Type B pancreatic cell (in vitro differentiated cells): ENCODE data around the gene C6orf89. TPM values are rescaled to one million over a fixed set of nuclear protein-coding genes. Genes with fewer than 3 reads are reported as not detected.

Experiments used
- DNase-seq: peaks from one replicate; pipeline ENCODE4 v3.0.0; 2021; ENCODE audit warnings: mixed read lengths; ENCODE audit not compliant: unreplicated experiment; ENCODE audit errors: extremely low spot score
- H3K27ac Mint-ChIP-seq: 2 replicates; pipeline ENCODE4 v1.8.0; 2021; ENCODE audit warnings: mild to moderate bottlenecking, mixed read lengths
- H3K27me3 Mint-ChIP-seq: 2 replicates; pipeline ENCODE4 v1.8.0; 2021; ENCODE audit warnings: mixed read lengths
- H3K36me3 Mint-ChIP-seq: 2 replicates; pipeline ENCODE4 v1.8.0; 2021; ENCODE audit warnings: mixed read lengths
- H3K4me1 Mint-ChIP-seq: one replicate; pipeline ENCODE4 v1.8.0; 2021; ENCODE audit warnings: mixed read lengths; ENCODE audit not compliant: unreplicated experiment
- H3K4me3 Mint-ChIP-seq: 2 replicates; pipeline ENCODE4 v1.8.0; 2021; ENCODE audit warnings: mild to moderate bottlenecking, mixed read lengths
- H3K9me3 Mint-ChIP-seq: 2 replicates; pipeline ENCODE4 v1.8.0; 2021; ENCODE audit warnings: mixed read lengths
- total RNA-seq: library from RNA; stranded (reverse); gene quantifications from 2 replicates; pipeline ENCODE4 v1.2.1, GENCODE V29; 2021; ENCODE audit warnings: low replicate concordance
- TF ChIP-seq, protein P1 (sequence below): fragments of 200-600 bp; sonication (generic); conservative IDR thresholded peaks from 2 replicates; pipeline ENCODE4 v1.5.0; 2021; ENCODE audit warnings: antibody characterized with exemption, mild to moderate bottlenecking

The C6orf89 gene
- total RNA-seq, 1 donor from 2014 or later = 37.9 TPM

DNA sequence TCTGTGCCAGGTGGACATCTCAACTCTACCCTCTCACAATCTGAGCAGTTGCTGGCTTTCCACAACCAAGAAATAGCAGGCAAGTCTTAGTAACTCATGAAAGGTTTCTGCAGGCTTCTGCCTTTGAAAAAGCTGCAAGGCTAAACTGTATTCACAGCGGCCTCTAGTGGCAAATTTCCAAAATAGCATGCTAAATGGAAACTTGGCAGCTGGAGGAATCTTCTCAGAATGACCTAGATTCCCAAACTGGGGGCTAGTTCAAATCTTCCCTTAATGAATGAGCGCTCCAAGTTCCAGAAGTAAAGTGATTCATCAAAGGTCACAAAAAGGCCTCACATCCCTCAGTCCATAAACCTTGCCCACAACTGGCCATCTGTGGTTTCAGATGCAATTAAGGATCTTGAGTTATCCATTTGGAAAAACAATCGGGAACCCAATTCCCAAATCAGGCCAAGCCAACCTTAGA is 34.6 kb upstream of the C6orf89 start:
- DNase-seq = no peak
- Mint-ChIP-seq H3K27me3 (peaks cover 5% of the 10 kb centered on the region), H3K4me3 (no peak overlapping the region), H3K9me3 (no peaks in the 10 kb centered on the region), H3K27ac (no peak overlapping the region), H3K36me3 (peaks cover 4% of the 10 kb centered on the region), H3K4me1 (peaks cover 27% of the 10 kb centered on the region)
- TF ChIP-seq, protein P1, sequence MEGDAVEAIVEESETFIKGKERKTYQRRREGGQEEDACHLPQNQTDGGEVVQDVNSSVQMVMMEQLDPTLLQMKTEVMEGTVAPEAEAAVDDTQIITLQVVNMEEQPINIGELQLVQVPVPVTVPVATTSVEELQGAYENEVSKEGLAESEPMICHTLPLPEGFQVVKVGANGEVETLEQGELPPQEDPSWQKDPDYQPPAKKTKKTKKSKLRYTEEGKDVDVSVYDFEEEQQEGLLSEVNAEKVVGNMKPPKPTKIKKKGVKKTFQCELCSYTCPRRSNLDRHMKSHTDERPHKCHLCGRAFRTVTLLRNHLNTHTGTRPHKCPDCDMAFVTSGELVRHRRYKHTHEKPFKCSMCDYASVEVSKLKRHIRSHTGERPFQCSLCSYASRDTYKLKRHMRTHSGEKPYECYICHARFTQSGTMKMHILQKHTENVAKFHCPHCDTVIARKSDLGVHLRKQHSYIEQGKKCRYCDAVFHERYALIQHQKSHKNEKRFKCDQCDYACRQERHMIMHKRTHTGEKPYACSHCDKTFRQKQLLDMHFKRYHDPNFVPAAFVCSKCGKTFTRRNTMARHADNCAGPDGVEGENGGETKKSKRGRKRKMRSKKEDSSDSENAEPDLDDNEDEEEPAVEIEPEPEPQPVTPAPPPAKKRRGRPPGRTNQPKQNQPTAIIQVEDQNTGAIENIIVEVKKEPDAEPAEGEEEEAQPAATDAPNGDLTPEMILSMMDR = peak; percentile 96

DNA sequence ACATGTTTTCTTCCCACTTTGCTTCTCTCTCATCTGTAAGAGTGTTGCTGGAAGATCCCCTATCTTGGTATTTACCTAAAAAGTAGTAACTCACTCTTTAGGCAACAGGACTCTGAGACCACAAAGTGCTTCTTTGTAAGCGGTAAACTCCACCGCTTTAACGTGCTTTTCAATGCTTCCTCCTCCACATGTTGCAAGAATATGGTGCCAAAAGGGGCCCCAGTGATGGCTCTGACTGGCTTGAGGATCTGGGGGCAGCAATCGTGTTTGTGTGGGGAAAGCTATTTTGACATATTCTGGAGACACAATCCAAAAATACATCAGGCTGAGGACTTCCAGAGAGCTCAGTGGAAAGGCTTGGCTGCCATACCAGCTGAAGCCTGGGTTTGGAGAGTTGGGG is 34.1 kb upstream of the C6orf89 start:
- H3K4me3 Mint-ChIP-seq = no peak overlapping the region
- H3K9me3 Mint-ChIP-seq = no peaks in the 10 kb centered on the region
- no peak for DNase-seq
- TF ChIP-seq, protein P1 = no peak
- H3K27ac Mint-ChIP-seq = no peak overlapping the region
- peaks cover 27% of the 10 kb centered on the region for H3K4me1 Mint-ChIP-seq
- peaks cover 5% of the 10 kb centered on the region for H3K27me3 Mint-ChIP-seq
- H3K36me3 Mint-ChIP-seq = peaks cover 8% of the 10 kb centered on the region

DNA sequence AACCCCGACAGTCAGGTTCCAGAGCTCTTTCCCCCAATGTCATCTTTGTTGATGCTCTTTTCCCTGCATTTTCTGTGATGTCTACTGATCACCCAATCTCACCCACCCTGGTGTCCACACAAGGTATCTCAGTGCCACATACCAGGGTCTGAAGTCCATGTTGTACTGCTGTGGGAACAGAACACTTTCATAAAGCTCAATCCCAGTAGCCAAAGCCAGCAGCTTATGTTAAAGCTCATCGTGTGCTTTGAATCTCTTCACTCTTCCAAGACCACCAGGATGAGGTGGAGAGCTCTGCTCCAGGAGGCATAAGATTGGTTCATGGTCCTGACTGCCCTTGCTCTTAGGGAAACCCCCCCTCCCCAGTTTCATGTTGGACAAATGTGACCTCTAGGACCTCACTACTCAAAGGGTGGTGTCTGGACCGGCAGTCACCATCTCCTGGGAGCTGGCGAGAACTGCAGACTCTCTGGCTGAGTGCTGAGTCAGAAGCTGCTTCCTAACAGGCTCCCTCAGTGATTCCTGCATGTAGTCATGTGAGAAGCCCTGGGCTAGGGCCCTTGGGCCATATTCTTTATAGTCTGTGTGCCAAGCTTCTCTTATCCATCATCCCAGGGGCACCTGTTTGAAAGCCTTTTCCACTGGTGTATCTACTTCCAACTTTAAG is 33.1 kb upstream of the C6orf89 start:
- Mint-ChIP-seq H3K9me3 (no peaks in the 10 kb centered on the region), H3K27me3 (peaks cover 5% of the 10 kb centered on the region), H3K4me1 (peaks cover 27% of the 10 kb centered on the region), H3K27ac (peak overlapping the region; percentile 66), H3K4me3 (no peak overlapping the region), H3K36me3 (peaks cover 12% of the 10 kb centered on the region)
- TF ChIP-seq, protein P1 = no peak
- no peak for DNase-seq

DNA sequence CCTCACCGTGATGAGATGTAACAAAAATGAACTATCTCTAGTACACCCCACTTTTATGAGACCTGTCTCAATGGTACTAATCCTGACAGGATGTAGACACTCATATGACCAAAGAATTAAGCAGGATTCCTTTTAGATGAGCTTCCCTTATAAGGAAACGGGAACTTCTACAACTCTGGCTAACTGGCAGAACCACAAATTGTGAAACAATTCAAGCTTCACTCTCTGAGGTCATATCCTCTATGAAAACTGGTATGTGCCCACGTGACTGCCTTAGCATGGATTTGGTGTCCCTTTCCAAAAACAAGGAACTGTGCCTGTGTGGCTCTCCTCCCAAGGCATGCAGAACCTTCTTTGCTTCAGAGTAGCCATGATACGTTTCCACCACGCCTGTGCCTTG is 32.4 kb upstream of the C6orf89 start:
- TF ChIP-seq, protein P1 = no peak
- DNase-seq = no peak
- peaks cover 3% of the 10 kb centered on the region for H3K27me3 Mint-ChIP-seq
- peaks cover 24% of the 10 kb centered on the region for H3K4me1 Mint-ChIP-seq
- H3K27ac Mint-ChIP-seq = peak overlapping the region; percentile 66
- no peak overlapping the region for H3K4me3 Mint-ChIP-seq
- peaks cover 12% of the 10 kb centered on the region for H3K36me3 Mint-ChIP-seq
- no peaks in the 10 kb centered on the region for H3K9me3 Mint-ChIP-seq

- H3K4me1 Mint-ChIP-seq = peaks cover 10% of the 10 kb centered on the region
- H3K27ac Mint-ChIP-seq = no peak overlapping the region
- no peaks in the 10 kb centered on the region for H3K9me3 Mint-ChIP-seq
- H3K27me3 Mint-ChIP-seq = no peaks in the 10 kb centered on the region
- DNase-seq = no peak
- TF ChIP-seq, protein P1 = no peak
- peaks cover 20% of the 10 kb centered on the region for H3K36me3 Mint-ChIP-seq
- H3K4me3 Mint-ChIP-seq = no peak overlapping the region
Measured at GRCh38 chr6:36855750-36856149, 30.0 kb upstream of the C6orf89 start.
